ENCODE results near the gene SORCS2. TPM values are rescaled to one million over a fixed set of nuclear protein-coding genes. Genes with fewer than 3 reads are reported as not detected.

SORCS2 gene
- total and polyA plus RNA-seq, 2 of the 13 experiments (the other 11 are each of a cell fraction or from before 2014, with no cell fraction given): 0.82 to 1.0 TPM

DNA sequence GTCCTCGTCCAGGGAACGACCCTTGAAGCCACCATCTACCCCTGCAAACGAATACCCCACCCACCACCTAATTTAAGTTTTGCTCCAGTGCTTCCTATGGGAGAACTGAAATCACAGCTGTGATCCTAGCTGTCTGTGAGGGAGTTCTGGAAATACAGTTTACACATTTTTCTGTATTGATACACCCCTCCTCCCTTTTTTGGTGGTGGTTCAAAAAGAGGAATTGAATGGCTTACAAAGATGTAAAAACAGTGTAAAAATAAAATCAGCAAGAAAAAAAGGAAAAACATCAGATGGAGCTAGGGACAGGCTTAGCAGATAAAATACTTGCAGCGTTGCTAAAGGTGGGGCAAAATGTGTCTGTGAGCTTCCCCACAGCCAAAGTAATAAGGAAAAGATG is 86.6 kb downstream of the SORCS2 start:
- no TSS peak for BruUV-seq (replicated peaks)
- no peak for FAIRE-seq
- DNase-seq (ENCODE audit: low spot score): no peak
- H2AFZ ChIP-seq (ENCODE audit: low read length): no peak overlapping the region
- H4K20me1 ChIP-seq (ENCODE audit: insufficient read depth, low read length): no peaks in the 10 kb centered on the region
- no peaks in the 10 kb centered on the region for H3K4me1 ChIP-seq (ENCODE audit: insufficient read depth, low read length)
- ChIA-PET CTCF (ENCODE audit: low intra/inter-chr PET ratio, low total read pairs) (no interaction called here), POLR2A (no interaction called here)
- TF ChIP-seq CREB1 (IDR thresholded peaks at IDR 0.05): no peak
- TF ChIP-seq CREB1 (CRISPR knock-in tag; IDR thresholded peaks at IDR 0.05): no peak
- TF ChIP-seq GFI1 (CRISPR knock-in tag; IDR thresholded peaks at IDR 0.05; ENCODE audit: borderline replicate concordance): no peak
- TF ChIP-seq, protein P1, sequence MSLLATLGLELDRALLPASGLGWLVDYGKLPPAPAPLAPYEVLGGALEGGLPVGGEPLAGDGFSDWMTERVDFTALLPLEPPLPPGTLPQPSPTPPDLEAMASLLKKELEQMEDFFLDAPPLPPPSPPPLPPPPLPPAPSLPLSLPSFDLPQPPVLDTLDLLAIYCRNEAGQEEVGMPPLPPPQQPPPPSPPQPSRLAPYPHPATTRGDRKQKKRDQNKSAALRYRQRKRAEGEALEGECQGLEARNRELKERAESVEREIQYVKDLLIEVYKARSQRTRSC (CRISPR knock-in tag; IDR thresholded peaks at IDR 0.05; ENCODE audit: low read depth): no peak
- no peak for TF ChIP-seq ZNF616 (CRISPR knock-in tag; IDR thresholded peaks at IDR 0.05; ENCODE audit: low read depth)
- TF ChIP-seq NFKB2 (CRISPR knock-in tag; IDR thresholded peaks at IDR 0.05; ENCODE audit: borderline replicate concordance): no peak
- TF ChIP-seq, protein P2, sequence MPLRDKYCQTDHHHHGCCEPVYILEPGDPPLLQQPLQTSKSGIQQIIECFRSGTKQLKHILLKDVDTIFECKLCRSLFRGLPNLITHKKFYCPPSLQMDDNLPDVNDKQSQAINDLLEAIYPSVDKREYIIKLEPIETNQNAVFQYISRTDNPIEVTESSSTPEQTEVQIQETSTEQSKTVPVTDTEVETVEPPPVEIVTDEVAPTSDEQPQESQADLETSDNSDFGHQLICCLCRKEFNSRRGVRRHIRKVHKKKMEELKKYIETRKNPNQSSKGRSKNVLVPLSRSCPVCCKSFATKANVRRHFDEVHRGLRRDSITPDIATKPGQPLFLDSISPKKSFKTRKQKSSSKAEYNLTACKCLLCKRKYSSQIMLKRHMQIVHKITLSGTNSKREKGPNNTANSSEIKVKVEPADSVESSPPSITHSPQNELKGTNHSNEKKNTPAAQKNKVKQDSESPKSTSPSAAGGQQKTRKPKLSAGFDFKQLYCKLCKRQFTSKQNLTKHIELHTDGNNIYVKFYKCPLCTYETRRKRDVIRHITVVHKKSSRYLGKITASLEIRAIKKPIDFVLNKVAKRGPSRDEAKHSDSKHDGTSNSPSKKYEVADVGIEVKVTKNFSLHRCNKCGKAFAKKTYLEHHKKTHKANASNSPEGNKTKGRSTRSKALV (CRISPR knock-in tag; IDR thresholded peaks at IDR 0.05): no peak
- TF ChIP-seq THAP11 (CRISPR knock-in tag; IDR thresholded peaks at IDR 0.05): no peak
- no peak for TF ChIP-seq RFX1 (IDR thresholded peaks at IDR 0.05)
- TF ChIP-seq POLR2AphosphoS2 (IDR thresholded peaks at IDR 0.05; ENCODE audit: low read depth, low read length): no peak
- TF ChIP-seq CCDC6 (CRISPR knock-in tag; IDR thresholded peaks at IDR 0.05): no peak
- TF ChIP-seq SRSF4 (IDR thresholded peaks at IDR 0.05; ENCODE audit: low read depth, low read length, poor library complexity, severe bottlenecking): no peak
- H3K27ac ChIP-seq (ENCODE audit: extremely low read length, insufficient read depth, low read length): no peak overlapping the region
- WGBS (ENCODE audit: low lambda C conversion rate): 4% methylated on average over 4 of the region's 4 CpGs
- H3K4me2 ChIP-seq (ENCODE audit: low read depth, low read length): no peak overlapping the region
- no peaks in the 10 kb centered on the region for H3K36me3 ChIP-seq (replicated peaks in 1 of 2; ENCODE audit: control insufficient read depth in 1 of 2, insufficient read depth in 2 of 2, low read length in 2 of 2)
- no peaks in the 10 kb centered on the region for H3K9me3 ChIP-seq (ENCODE audit: low read length)
- H3K79me2 ChIP-seq (ENCODE audit: insufficient read depth, low read length): no peaks in the 10 kb centered on the region
- no peak overlapping the region for H3K9ac ChIP-seq (ENCODE audit: insufficient read depth, low read depth, low read length)
- in situ Hi-C loops (cut with HindIII; ENCODE audit: extremely low pct_ligation_motif_present, low pct_unique_long_range_greater_than_20kb) (no loop called here), intact Hi-C loops (cut with micrococcal nuclease; ENCODE audit: unreplicated experiment) (no loop called here)
- ATAC-seq: no peak
- no peak overlapping the region for H3K4me3 ChIP-seq (replicated peaks in 1 of 3; ENCODE audit: insufficient read depth in 1 of 3, low read depth in 2 of 3, low read length in 3 of 3)
- peaks cover 7 to 56% of the 10 kb centered on the region in 2 experiments; a peak in 4 of 5 replicates for H3K27me3 ChIP-seq (ENCODE audit: control insufficient read depth in 1 of 2, insufficient read depth in 2 of 2, low read length in 2 of 2)
